HG03139 (cell line): ENCODE results near the gene ZNF8.
"Not testable (repeated sequence)": the region's sequence is repeated elsewhere in the genome, so short reads cannot be mapped to it uniquely, and the experiment has no call there.

Experiments
- ATAC-seq: cut with Tn5 transposase; IDR thresholded peaks from one replicate; pipeline ENCODE4 v1.9.1; 2021; ENCODE audit not compliant: unreplicated experiment

Gene ZNF8

DNA sequence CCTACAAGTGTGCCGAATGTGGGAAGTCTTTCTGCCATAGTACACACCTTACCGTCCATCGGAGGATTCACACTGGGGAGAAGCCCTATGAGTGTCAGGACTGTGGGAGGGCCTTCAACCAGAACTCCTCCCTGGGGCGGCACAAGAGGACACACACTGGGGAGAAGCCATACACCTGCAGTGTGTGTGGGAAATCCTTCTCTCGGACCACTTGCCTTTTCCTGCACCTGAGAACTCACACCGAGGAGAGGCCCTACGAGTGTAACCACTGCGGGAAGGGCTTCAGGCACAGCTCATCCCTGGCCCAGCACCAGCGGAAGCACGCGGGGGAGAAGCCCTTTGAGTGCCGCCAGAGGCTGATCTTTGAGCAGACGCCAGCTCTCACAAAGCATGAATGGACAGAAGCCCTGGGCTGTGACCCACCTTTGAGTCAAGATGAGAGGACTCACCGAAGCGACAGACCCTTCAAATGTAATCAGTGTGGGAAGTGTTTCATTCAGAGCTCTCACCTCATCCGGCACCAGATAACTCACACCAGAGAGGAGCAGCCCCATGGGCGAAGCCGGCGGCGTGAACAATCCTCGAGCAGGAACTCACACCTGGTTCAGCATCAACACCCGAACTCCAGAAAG is 16.1 kb downstream of the ZNF8 start:
- no peak for ATAC-seq

DNA sequence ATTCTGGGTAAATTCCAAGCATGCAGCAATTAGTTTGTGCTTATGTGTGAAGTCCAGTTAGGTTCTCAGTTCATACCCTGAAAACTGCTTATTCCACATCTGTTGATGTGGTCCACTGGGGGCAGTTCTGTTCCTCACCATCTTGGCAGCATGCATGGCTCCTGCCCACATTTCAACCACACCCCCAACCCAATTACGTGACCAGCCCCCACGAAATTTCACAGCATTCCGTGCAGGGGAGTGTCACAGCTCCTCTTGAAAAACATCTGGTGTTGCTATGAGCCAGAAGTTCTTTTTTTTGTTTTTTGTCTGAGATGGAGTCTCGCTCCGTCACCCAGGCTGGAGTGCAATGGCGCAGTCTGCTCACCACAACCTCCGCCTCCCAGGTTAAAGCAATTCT is 17.3 kb downstream of the ZNF8 start:
- no peak for ATAC-seq

DNA sequence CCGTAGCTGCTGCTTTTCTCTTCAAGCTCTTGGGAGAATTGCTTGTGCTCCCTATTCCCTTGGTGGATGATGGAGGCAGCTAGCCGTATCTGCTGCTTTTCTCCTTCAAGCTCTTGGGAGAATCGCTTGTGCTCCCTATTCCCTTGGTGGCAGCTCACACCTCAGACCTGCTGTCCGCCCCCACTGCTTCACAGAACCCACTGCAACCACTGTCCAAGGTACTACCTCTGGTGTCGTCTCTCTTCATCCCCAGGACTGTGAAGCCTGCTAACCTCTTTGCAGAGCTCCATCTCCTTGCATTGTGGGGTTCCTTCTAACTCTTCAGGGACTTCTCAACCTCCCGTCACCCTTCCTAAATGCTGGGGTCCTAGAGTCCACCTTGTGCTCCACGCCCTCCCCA is 21.9 kb downstream of the ZNF8 start:
- ATAC-seq, result no peak

DNA sequence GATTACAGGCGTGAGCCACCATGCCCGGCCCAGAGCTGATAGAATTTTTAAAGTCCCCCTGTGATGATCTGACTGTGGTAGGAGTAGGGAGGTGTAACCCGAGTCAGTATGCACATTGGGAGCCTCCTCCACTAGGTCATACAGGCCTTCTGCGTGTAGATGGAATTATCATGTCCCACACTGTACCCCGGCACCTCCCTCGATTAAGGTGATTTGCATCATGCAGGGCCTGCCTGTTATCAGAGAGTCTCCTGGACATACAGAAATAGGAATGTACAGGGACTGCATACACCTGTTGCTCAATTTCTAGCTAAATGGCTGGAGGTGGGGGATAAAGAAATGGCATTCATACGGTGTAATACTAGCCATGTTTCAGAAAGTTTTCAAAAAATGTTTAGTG is 25.5 kb downstream of the ZNF8 start:
- ATAC-seq, result no peak

DNA sequence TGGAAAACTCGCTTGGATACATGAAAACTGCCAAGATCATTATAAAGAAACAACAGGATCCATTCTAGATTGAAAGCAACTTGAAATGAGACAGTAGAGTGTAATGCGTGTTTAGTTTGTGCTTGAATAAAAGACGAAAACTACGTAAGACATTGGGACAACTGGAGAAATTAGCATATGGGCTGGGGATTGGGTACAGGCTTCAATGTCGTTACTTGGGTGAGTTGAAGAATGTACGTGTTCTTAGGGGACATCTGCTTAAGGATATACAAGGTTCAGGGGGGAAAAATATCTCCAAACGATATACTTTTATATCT is 26.0 kb downstream of the ZNF8 start:
- no peak for ATAC-seq

DNA sequence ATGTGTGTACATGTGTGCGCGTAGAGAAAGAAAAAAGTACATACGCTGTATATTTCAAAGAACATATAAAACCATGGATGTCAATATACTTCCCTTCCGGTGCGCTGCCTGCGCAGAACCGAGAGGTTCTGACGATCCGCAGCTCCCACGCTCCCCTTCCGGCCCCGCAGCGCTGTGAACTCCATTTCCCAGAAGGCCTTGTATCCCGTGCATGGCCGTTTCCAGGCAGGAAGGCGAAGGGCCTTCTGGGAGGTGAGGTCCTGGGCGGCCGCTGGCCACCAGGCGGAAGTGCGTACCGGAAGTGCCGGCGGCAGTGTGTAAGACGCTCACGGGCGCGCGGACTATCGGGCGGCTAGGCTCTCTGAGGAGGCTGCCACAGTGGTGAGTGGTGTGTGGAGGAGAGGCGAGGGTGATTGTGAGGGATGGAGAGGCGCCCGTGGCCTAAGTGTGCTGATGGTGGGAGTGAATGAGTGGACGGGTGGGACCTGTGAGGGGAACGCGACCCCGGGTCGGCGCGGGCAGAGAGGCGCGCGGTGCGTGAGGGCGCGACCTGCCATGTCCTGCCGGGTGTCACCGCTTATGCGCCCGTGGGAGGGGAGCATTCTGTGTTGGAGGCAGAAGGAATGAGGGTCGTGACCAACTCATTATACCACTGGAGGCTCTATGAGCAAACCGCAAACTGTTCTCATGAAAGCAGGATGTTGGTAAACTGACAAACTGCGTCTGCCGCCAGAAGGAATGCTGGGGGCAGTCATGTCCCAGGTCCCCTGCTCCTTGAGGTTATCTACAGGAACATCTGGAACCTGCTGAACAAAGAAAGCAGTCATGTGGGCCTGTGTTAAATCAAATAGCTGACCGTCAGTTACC is 26.5 kb downstream of the ZNF8 start, which contains the start of gene ERVK3-1:
Gene ERVK3-1, plus strand, starts transcription at position 313 of the 867 bp plus-strand sequence. CDS start 6,792 bp downstream, outside the sequence.
- ATAC-seq, result peak; percentile 96

- no peak for ATAC-seq
Measured at GRCh38 chr19:58305932-58306323, 27.2 kb downstream of the ZNF8 start.

GRCh38 chr19:58307736-58308135 is 29.0 kb downstream of the ZNF8 start:
- ATAC-seq, result no peak

DNA sequence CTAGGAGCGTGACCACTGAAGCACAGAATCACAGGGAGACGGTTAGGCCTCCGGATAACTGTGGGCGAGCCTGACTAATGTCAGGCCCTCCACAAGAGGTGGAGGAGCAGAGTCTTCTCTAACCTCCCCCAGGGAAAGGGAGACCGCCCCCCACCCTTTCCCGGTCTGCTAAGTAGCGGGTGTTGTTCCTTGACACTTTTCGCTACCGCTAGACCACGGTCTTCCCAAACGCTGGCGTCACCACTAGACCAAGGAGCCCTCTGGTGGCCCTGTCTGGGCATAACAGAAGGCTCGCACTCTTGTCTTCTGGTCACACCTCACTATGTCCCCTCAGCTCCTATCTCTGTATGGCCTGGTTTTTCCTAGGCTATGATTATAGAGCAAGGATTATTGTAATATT is 31.9 kb downstream of the ZNF8 start:
- ATAC-seq, result not testable (repeated sequence)

- ATAC-seq, result no peak
Measured at GRCh38 chr19:58311345-58311865, 32.6 kb downstream of the ZNF8 start.

GRCh38 chr19:58315580-58315979 is 36.8 kb downstream of the ZNF8 start:
- no peak for ATAC-seq

- ATAC-seq, result no peak
Measured at GRCh38 chr19:58317476-58318072, 38.8 kb downstream of the ZNF8 start.

DNA sequence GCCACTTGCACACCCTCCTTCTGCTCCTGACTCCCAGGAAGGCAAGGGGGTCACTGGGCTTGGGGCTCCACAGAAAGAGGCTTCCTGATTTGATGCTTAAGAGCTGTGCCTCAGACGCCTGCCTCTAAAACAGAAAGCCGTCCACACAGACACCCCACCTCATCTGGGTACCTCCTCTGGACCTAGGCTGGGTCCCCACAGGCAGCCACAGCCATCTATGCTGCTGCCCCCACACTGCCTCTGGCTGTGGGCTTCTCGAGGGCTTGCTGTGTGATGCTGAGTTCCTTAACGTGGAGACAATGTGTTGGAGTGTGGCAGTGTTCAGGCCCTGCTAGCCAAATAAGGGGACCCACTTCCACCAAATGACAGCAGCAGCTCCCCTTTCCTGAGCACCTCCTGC is 39.5 kb downstream of the ZNF8 start:
- no peak for ATAC-seq

DNA sequence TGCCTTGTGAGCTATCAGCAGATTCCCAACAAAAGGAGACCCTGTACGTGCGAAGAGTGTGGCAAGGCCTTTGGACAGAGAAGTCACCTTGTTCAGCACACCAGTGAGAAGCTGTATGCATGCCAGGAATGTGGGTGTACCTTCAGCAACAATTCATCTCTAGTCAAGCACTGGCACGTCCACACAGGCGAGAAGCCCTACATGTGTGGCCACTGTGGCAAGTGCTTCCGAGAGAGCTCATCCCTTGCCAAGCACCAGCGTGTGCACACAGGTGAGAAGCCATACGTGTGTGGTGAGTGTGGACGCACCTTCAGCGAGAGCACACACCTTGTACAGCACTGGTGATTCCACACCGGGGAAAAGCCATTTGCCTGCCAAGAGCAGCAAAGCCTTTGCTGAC is 40.5 kb downstream of the ZNF8 start:
- no peak for ATAC-seq

DNA sequence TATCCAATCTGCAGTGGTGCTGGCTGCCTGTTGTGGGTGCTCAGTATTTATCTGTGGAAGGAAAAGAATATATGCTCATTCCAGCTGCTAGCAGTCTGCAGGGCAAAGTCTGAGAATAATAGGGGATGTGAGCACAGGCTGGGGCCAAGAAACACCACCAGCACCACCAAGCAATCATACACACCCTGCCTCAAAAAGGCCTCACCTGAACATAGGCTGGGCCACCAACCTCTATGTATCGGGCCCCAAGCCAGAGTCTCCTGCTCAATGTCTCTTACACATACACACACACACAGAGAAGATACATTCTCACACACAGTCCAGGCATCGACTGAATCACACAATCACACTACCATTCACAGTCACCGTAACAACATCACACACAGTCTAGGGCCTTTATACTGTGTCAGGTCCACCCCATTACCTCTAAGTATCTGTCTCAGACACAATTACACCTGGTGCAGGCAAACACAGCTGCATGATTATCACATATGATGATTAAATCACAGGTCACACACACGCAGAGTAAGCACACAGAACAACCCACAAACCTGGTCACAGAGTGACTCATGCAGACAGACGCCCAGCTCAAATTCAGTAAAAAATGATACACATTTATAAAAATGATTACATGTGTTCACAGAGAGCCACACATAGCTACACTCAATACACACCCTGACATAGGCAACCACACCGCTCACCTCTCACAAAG is 46.7 kb downstream of the ZNF8 start:
- ATAC-seq, result no peak

- no peak for ATAC-seq
Measured at GRCh38 chr19:58326501-58326913, 47.8 kb downstream of the ZNF8 start.

DNA sequence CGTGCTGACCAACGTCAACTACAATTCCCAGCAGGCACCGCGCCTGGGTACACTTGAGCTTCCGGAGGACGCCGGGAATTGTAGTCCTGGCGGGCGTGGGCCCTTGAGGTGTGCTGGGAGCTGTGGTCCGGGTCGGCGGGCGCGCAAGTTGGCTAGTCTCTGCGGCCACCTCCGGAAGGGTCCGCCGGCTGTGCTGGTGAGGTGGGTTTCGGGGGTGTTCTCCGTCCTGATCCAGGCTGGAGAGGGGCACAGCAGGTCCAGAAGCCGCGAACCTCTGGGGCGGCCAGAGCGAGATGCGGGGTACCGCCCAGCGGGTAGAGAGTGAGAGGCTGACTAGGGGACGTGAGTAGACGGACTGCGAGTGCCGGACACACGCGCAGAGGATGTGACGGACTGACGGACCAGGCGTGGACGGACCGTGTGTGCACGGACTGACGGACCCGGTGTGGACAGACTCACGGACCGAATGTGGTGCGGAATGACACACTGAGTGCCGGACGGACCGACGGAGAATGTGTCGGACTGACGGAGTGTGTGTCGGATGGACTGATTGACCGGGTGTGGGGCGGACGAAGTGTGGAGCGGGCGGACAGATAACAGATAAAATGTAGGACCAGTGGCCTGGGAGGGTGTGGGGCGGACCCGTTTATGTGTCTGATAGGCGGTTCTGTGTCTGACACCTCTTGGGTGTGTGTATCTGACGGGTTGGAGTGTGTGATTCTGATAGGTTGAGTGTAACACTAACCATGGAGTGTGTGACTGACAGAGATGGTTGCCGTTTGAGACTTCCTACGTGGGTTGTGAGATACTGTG is 48.4 kb downstream of the ZNF8 start, which contains the start of gene ZSCAN22:
Gene ZSCAN22, plus strand, starts transcription at position 81 of the 813 bp plus-strand sequence. CDS start 7,809 bp downstream, outside the sequence.
- peak; percentile 92 for ATAC-seq

DNA sequence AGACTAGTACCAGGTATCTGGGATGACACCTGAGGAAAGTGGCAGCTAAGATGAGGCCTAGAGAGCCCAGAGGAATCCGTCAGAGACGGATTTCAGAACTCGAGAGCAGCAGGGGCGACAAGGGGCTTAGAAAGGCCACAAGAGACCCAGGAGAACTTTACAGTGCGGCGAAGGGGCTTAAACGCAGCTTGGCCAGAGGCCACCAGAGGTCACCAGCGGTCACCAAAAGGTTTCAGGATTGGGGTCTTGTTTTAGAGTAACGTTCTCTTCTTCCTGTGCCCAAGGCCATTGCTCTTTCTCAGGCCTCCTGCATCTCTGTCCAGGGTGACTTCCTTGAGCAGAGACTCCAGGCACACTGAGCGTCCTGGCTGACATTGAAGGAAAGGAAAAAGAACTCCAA is 50.2 kb downstream of the ZNF8 start:
- ATAC-seq, result no peak

- ATAC-seq, result no peak
Measured at GRCh38 chr19:58330458-58330857, 51.7 kb downstream of the ZNF8 start.

DNA sequence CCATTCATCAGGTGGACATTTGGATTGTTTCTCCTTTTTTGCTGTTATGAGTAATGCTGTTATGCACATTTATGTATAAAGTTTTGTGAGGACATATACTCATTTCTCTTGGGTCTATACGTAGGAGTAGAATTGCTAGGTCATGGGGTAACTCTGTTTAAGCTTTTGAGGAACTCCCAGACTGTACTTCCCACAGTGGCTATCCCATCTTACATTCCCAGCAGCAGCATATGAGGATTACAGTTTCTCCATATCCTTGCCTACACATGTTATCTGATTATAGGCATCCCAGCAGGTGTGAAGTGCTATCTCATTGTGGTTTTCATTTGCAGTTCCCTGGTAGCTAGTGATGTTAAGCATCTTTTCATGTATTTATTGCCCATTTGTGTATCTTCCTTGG is 53.9 kb downstream of the ZNF8 start:
- ATAC-seq, result no peak
